Naive thymus-derived CD8-positive, alpha-beta T cell (primary cell): ENCODE results near the gene CNTNAP2. TPM values are rescaled to one million over a fixed set of nuclear protein-coding genes. Genes with fewer than 3 reads are reported as not detected.

Source experiments
- ATAC-seq, 2 donors: fragments of 150-1000 bp; cut with Tn5 transposase in 1 of 2; sonication (Bioruptor Pico), chemical (Tn5 transposase) in 1 of 2; 1 replicate in 1 of 2; 2 replicates in 1 of 2; pipeline ENCODE4 v1.10.0; 2021; ENCODE audit warnings: mild to moderate bottlenecking in 2 of 2, moderate library complexity in 2 of 2
- POLR2A ChIA-PET: fragments of 350-600 bp; sonication (Branson Sonifier 250); formaldehyde crosslinking; loops from one replicate; lab custom pipeline; 2021; ENCODE audit warnings: antibody characterized with exemption; lab: Charles Lee
- DNase-seq, 10 donors: peaks; one replicate each; pipeline versions ENCODE4 v3.0.0 to v3.0.0-alpha.2; 2020 to 2022
- H3K27ac Mint-ChIP-seq, 10 donors: one replicate each; pipeline ENCODE4 v1.8.0; 2020 to 2022; ENCODE audit warnings: mild to moderate bottlenecking in 10 of 10, mixed read lengths in 10 of 10, moderate library complexity in 4 of 10, inconsistent platforms in 1 of 10
- H3K27me3 Mint-ChIP-seq, 5 donors: one replicate each; pipeline ENCODE4 v1.8.0; 2021 to 2022; ENCODE audit warnings: mixed read lengths in 5 of 5
- H3K36me3 Mint-ChIP-seq, 3 donors: one replicate each; pipeline ENCODE4 v1.8.0; 2020 to 2022; ENCODE audit warnings: mixed read lengths in 3 of 3, mild to moderate bottlenecking in 2 of 3, inconsistent platforms in 1 of 3
- H3K4me1 Mint-ChIP-seq, 4 donors: one replicate each; pipeline ENCODE4 v1.8.0; 2021 to 2022; ENCODE audit warnings: mixed read lengths in 4 of 4
- H3K4me3 Mint-ChIP-seq, 10 donors: one replicate each; pipeline ENCODE4 v1.8.0; 2020 to 2022; ENCODE audit warnings: mild to moderate bottlenecking in 10 of 10, mixed read lengths in 10 of 10, moderate library complexity in 6 of 10, inconsistent platforms in 1 of 10
- H3K9me3 Mint-ChIP-seq, 9 donors: one replicate each; pipeline ENCODE4 v1.8.0; 2020 to 2022; ENCODE audit warnings: mixed read lengths in 9 of 9, mild to moderate bottlenecking in 3 of 9, inconsistent platforms in 1 of 9, moderate library complexity in 1 of 9
- polyA plus RNA-seq, 3 donors: library from polyadenylated mRNA; unstranded; fragments of 300-500 nt; fragmentation: Illumina TruSeq; gene quantifications; one replicate each; pipeline ENCODE4 v1.2.3, GENCODE V29; 2021
- total RNA-seq, 8 experiments: library from RNA in 2 of 8; stranded (reverse) in 2 of 8; gene quantifications; one replicate each; pipeline ENCODE4 v1.2.3 and lab custom pipeline; 2021 to 2026

The CNTNAP2 gene
- total and polyA plus RNA-seq, 5 experiments from 2014 or later: 0.12 to 1.5 (median 0.71) TPM; not detected in 1

DNA sequence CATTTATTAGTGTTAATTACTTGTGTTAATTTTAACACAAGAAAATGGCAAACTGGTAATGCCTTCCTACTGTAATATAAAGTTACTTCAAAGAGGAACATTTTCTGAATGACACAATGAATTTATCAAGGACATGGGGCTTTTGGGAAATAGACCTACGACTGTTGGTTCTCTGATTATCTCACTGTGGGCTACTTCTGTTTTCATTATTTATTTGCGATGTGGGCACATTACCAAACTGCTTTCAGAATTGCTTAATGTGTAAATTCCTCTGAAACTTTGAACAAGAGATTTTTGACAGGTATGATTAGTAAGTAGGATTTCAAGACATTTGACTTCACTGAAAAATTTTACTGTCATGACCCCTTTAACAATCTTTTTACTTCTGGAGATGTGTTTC lies 535.6 kb downstream of the CNTNAP2 start:
- H3K27me3 Mint-ChIP-seq: no peaks in the 10 kb centered on the region
- POLR2A ChIA-PET: no interaction called here
- H3K27ac Mint-ChIP-seq: no peak overlapping the region
- peaks cover 0 to 10% (median 3%) of the 10 kb centered on the region in 9 donors for H3K9me3 Mint-ChIP-seq
- DNase-seq: no peak
- no peak overlapping the region for H3K4me3 Mint-ChIP-seq
- ATAC-seq: no peak
- peaks cover 0 to 6% (median 0%) of the 10 kb centered on the region in 4 donors for H3K4me1 Mint-ChIP-seq
- H3K36me3 Mint-ChIP-seq: no peaks in the 10 kb centered on the region

DNA sequence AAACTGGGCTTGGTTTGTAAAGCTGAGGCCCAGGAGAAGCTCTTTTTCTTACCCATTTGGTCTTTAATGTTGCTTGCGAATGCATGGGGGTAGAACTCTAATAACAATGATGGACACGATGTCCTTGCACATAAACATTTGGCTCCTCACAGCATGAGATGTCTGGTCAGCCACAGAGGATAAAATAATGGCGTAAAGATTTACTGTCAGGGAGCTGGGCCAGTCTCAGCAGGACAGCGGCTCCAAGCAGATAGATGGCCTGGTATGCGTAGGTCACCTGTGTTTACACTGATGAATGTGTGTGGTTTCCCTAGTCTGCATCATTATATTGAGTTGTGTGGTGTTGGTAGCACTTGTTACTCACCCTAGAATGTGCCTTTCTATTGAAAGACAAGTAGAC lies 537.4 kb downstream of the CNTNAP2 start:
- Mint-ChIP-seq H3K4me1 (peaks cover 0 to 6% (median 0%) of the 10 kb centered on the region in 4 donors), H3K36me3 (no peaks in the 10 kb centered on the region), H3K4me3 (no peak overlapping the region), H3K9me3 (peaks cover 0 to 15% (median 3%) of the 10 kb centered on the region in 9 donors), H3K27ac (no peak overlapping the region), H3K27me3 (no peaks in the 10 kb centered on the region)
- POLR2A ChIA-PET: no interaction called here
- DNase-seq (no peak), ATAC-seq (no peak)

- Mint-ChIP-seq H3K36me3 (no peaks in the 10 kb centered on the region), H3K27ac (no peak overlapping the region)
These were observed 539.6 kb downstream of the CNTNAP2 start for GRCh38 chr7:146655928-146656797.

DNA sequence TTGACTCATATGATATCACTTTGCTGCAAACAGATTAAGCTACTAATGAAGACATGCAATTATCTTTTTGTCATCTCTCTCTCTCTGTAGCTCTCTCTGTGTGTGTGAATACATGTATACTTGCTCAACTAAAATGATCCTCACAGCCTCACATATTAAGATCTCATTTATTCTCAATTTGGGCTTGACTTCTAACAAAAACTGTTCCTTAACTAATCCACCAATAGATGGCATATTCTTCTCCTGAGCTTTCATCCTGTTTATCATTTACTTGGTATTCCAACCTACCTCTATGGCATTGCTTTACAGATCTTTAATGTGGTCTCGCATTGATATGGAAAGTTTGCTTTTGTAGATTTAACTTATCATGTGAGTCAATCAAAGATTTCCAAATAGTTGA lies 540.4 kb downstream of the CNTNAP2 start:
- no peak for DNase-seq
- Mint-ChIP-seq H3K4me3 (no peak overlapping the region), H3K4me1 (peaks cover 0 to 6% (median 0%) of the 10 kb centered on the region in 4 donors), H3K27ac (no peak overlapping the region), H3K27me3 (no peaks in the 10 kb centered on the region), H3K36me3 (no peaks in the 10 kb centered on the region), H3K9me3 (peaks cover 0 to 21% (median 2%) of the 10 kb centered on the region in 9 donors)
- POLR2A ChIA-PET: no interaction called here
- ATAC-seq: no peak

More at GRCh38 chr7:146655928-146656797, 539.6 kb downstream of the CNTNAP2 start:
- peaks cover 0 to 6% (median 0%) of the 10 kb centered on the region in 4 donors for H3K4me1 Mint-ChIP-seq
- H3K4me3 Mint-ChIP-seq: no peak overlapping the region
- POLR2A ChIA-PET: no interaction called here
- ATAC-seq: no peak
- peaks cover 0 to 17% (median 2%) of the 10 kb centered on the region in 9 donors for H3K9me3 Mint-ChIP-seq
- DNase-seq: no peak
- H3K27me3 Mint-ChIP-seq: no peaks in the 10 kb centered on the region

DNA sequence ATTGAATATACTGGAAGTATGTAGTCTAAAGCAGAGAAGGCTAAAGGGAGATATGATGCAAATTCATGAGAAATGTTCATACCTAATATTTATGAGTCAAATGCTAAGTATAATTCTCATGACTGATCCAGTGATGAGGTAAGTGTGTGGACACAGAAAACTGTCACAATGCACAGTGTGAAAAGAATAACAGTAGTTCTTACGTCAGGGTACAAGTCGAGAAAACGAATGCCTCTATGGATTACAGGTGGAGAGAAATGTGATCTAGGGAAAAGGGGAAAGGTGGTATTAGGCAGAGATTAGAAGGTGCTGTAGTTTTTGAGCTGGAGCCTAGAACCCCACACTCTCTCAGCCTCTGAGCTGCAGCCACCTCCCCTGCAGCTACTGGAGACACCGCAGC lies 542.0 kb downstream of the CNTNAP2 start:
- ATAC-seq (no peak), DNase-seq (no peak)
- Mint-ChIP-seq H3K4me1 (peaks cover 0 to 6% (median 0%) of the 10 kb centered on the region in 4 donors), H3K4me3 (no peak overlapping the region), H3K27ac (no peak overlapping the region), H3K9me3 (peaks cover 0 to 24% (median 4%) of the 10 kb centered on the region in 9 donors), H3K27me3 (no peaks in the 10 kb centered on the region), H3K36me3 (no peaks in the 10 kb centered on the region)
- POLR2A ChIA-PET: no interaction called here

DNA sequence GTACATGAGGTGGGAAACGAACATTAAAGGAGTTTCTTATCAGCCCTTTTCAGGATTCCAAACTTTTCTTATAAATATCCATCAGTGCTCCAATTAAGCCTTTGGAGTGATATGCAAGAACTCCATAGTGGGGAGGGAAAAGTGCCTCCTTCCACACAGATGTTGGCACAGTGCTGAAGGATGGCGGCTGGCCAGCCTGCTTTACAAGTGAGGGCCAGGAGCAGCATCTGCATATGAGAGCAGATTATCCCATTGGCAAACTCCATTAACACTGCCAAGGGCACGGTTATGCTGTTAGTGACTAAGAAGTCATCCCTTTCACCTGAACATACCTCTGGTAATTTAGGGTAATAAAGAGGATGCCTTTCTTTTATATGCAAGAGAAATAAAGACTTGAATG lies 543.1 kb downstream of the CNTNAP2 start:
- H3K9me3 Mint-ChIP-seq: peaks cover 0 to 24% (median 4%) of the 10 kb centered on the region in 9 donors
- no peaks in the 10 kb centered on the region for H3K36me3 Mint-ChIP-seq
- POLR2A ChIA-PET: no interaction called here
- no peak overlapping the region for H3K4me3 Mint-ChIP-seq
- no peak overlapping the region for H3K27ac Mint-ChIP-seq
- no peaks in the 10 kb centered on the region for H3K27me3 Mint-ChIP-seq
- peaks cover 0 to 6% (median 0%) of the 10 kb centered on the region in 4 donors for H3K4me1 Mint-ChIP-seq
- no peak for ATAC-seq
- DNase-seq: no peak

GRCh38 chr7:146660839-146661238 lies 544.2 kb downstream of the CNTNAP2 start:
- ATAC-seq (no peak), DNase-seq (no peak)
- POLR2A ChIA-PET: no interaction called here
- Mint-ChIP-seq H3K4me1 (peaks cover 0 to 4% (median 0%) of the 10 kb centered on the region in 4 donors), H3K36me3 (no peaks in the 10 kb centered on the region), H3K27me3 (no peaks in the 10 kb centered on the region), H3K9me3 (peaks cover 0 to 24% (median 4%) of the 10 kb centered on the region in 9 donors), H3K27ac (no peak overlapping the region), H3K4me3 (no peak overlapping the region)

DNA sequence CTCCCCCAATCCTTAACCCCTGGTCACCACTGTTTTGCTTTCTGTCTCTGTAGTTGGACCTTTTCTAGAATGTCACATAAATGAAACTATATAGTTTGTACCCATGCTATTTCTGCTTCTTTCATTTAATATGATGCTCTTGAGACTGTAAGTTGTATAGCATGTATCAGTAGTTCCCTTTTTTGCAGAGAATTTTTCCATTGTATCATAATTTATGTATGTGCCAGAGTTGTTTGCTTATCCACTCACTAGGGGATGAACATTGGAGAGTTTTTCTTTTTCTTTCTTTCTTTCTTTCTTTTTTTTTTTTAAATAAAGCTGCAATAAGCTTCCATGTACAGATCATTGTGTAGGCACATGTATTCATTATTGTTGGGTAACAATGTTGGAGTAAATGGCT lies 544.8 kb downstream of the CNTNAP2 start:
- H3K27ac Mint-ChIP-seq: no peak overlapping the region
- POLR2A ChIA-PET: no interaction called here
- no peaks in the 10 kb centered on the region for H3K4me1 Mint-ChIP-seq

DNA sequence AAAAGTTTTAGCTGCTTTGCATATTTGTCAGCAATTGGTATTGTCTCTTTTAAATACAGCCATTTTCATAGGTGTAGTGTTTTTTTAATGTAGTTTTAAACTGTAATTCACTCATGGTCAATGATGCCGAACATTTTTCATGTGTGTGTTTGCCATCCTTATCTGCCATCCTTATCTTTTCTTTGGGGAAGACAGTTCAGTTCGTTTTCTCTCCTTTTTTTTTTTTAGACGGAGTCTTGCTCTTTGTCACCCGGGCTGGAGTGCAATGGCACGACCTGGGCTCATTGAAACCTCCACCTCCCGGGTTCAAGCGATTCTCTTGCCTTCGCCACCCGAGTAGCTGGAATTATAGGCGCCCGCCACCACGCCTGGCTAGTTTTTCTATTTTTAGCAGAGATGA lies 545.3 kb downstream of the CNTNAP2 start:
- no peak for ATAC-seq
- H3K9me3 Mint-ChIP-seq: peaks cover 0 to 27% (median 5%) of the 10 kb centered on the region in 9 donors
- no peak for DNase-seq
- H3K36me3 Mint-ChIP-seq: no peaks in the 10 kb centered on the region
- no peaks in the 10 kb centered on the region for H3K4me1 Mint-ChIP-seq
- no peak overlapping the region for H3K4me3 Mint-ChIP-seq
- peak overlapping the region in 1 of 10 donors; percentile 40 for H3K27ac Mint-ChIP-seq
- H3K27me3 Mint-ChIP-seq: no peaks in the 10 kb centered on the region
- POLR2A ChIA-PET: no interaction called here

More for the DNA sequence above, 544.8 kb downstream of the CNTNAP2 start:
- ATAC-seq: no peak
- Mint-ChIP-seq H3K27me3 (no peaks in the 10 kb centered on the region), H3K36me3 (no peaks in the 10 kb centered on the region), H3K9me3 (peaks cover 0 to 25% (median 5%) of the 10 kb centered on the region in 9 donors), H3K4me3 (no peak overlapping the region)
- no peak for DNase-seq

- H3K27me3 Mint-ChIP-seq: no peaks in the 10 kb centered on the region
- H3K4me3 Mint-ChIP-seq: no peak overlapping the region
- no peaks in the 10 kb centered on the region for H3K4me1 Mint-ChIP-seq
- H3K36me3 Mint-ChIP-seq: no peaks in the 10 kb centered on the region
- no peak overlapping the region for H3K27ac Mint-ChIP-seq
- ATAC-seq (no peak), DNase-seq (no peak)
- POLR2A ChIA-PET: no interaction called here
- peaks cover 5 to 28% (median 8%) of the 10 kb centered on the region in 9 donors for H3K9me3 Mint-ChIP-seq
These were observed 548.4 kb downstream of the CNTNAP2 start for GRCh38 chr7:146665023-146665422.

DNA sequence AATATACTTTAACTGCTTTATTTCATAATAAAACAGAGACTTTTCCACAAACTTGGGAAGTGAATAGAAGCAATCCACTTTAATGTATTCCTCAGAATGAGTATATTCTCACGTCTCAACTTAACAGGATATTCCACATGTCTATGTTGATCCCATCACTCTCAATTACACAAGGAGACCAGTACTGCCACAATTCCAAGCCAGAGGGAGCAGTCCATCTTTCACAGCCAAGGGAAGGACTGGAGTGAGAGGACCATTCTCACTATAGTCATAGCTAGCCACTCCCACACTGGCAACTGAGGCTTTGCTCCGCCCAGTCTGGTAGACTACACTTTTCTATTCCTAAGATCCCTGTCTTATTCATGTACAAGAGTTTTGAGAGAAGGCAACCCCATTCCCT lies 553.9 kb downstream of the CNTNAP2 start:
- POLR2A ChIA-PET: no interaction called here
- H3K27me3 Mint-ChIP-seq: no peaks in the 10 kb centered on the region
- ATAC-seq: no peak
- no peak for DNase-seq
- no peak overlapping the region for H3K27ac Mint-ChIP-seq
- peaks cover 4 to 34% (median 8%) of the 10 kb centered on the region in 9 donors for H3K9me3 Mint-ChIP-seq
- no peaks in the 10 kb centered on the region for H3K4me1 Mint-ChIP-seq
- no peaks in the 10 kb centered on the region for H3K36me3 Mint-ChIP-seq
- H3K4me3 Mint-ChIP-seq: no peak overlapping the region

GRCh38 chr7:146681487-146681886 lies 564.9 kb downstream of the CNTNAP2 start:
- Mint-ChIP-seq H3K27ac (no peak overlapping the region), H3K36me3 (no peaks in the 10 kb centered on the region), H3K27me3 (peaks cover 0 to 3% (median 0%) of the 10 kb centered on the region in 5 donors), H3K4me3 (no peak overlapping the region), H3K9me3 (peaks cover 0 to 13% (median under 1%) of the 10 kb centered on the region in 9 donors), H3K4me1 (no peaks in the 10 kb centered on the region)
- ATAC-seq: no peak
- DNase-seq: no peak
- POLR2A ChIA-PET: no interaction called here

- Mint-ChIP-seq H3K4me3 (no peak overlapping the region), H3K27ac (no peak overlapping the region), H3K4me1 (no peaks in the 10 kb centered on the region), H3K36me3 (no peaks in the 10 kb centered on the region), H3K9me3 (peaks cover 0 to 22% (median 3%) of the 10 kb centered on the region in 9 donors), H3K27me3 (peaks cover 0 to 3% (median 0%) of the 10 kb centered on the region in 5 donors)
- POLR2A ChIA-PET: no interaction called here
- ATAC-seq (no peak), DNase-seq (no peak)
These were observed 566.8 kb downstream of the CNTNAP2 start for GRCh38 chr7:146683439-146683838.
